HG02759 (cell line): ENCODE data around the gene CALR.
"Not testable (repeated sequence)": the region's sequence is repeated elsewhere in the genome, so short reads cannot be mapped to it uniquely, and the experiment has no call there.

Source experiments
- ATAC-seq: cut with Tn5 transposase; IDR thresholded peaks from one replicate; pipeline ENCODE4 v1.9.1; 2021; ENCODE audit warnings: mild to moderate bottlenecking, moderate library complexity; ENCODE audit not compliant: unreplicated experiment

CALR gene

DNA sequence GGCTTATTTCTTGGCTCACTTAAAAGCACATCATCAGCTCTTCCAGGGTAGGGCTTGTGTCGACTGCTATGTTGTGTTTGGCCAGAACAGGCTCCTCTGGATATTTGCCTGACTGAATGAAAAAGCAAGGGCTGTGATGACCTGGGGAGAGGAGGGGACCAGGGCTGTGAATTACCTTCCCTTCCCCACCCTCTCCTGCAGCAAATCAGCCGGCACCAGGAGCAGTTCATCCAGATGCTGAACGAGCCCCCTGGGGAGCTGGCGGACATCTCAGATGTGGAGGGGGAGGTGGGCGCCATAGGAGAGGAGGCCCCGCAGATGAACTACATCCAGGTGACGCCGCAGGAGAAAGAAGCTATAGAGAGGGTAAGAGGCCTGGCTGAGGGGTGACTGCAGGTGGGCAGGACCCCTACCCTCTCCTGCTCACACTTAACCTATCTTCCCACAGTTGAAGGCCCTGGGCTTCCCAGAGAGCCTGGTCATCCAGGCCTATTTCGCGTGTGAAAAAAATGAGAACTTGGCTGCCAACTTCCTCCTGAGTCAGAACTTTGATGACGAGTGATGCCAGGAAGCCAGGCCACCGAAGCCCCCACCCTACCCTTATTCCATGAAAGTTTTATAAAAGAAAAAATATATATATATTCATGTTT is 14.2 kb downstream of the CALR start:
- no peak for ATAC-seq

DNA sequence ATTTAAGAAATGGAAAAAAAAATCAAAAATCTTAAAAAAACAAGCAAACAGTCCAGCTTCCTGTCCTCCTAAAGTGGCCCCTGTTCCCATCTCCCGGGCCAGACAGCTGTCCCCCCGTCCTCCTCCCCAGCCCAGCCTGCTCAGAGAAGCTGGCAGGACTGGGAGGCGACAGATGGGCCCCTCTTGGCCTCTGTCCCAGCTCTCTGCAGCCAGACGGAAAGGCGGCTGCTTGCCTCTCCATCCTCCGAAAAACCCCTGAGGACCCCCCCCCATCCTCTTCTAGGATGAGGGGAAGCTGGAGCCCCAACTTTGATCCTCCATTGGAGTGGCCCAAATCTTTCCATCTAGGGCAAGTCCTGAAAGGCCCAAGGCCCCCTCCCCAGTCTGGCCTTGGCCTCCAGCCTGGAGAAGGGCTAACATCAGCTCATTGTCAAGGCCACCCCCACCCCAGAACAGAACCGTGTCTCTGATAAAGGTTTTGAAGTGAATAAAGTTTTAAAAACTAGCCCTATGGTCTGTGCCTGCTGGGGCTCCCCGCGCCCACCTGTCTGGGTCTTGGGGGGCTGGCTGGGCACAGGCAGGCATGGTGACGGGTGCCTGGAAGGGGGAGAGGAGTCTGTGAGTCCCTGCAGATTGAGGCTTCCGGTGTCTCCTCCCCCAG is 14.9 kb downstream of the CALR start:
- no peak for ATAC-seq

DNA sequence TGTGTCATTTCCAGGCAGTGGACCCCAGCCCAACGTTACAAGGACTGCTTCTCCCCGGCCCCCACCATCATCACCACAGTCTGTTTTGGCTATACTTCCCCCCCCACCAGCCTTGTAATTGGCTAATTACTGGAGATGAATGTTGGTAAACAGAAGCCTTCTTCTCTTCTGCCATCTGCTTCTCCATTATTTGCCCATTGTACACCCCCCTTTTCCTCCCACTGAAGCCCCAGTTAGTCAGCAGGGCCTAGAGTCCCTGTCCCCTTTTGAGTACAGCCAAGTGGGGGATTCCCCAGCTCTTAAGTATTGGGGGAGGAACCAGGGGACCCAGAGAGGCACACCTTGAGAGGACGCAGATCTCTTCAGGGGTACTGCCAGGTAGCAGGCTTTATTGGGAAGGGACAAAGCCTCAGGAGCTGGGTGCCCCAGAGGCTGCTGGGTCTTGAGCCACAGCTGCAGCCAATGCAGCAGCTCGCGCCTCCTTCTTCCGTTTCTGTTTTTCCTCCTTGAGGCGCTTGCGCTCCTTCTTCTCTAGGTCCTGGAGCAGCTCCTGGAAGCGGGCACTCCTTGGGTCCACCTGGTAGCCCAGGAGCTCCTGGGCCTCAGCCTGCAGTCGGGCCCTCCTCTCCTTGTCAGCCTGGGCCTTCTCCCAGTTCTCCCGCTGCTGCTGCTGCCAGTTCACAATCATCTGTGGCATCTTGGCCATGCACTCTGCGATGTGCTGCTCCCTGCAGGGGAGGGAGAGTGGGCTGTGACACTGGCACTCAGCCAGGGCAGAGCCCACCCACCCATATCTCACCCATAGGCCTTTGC is 15.6 kb downstream of the CALR start:
- no peak for ATAC-seq

DNA sequence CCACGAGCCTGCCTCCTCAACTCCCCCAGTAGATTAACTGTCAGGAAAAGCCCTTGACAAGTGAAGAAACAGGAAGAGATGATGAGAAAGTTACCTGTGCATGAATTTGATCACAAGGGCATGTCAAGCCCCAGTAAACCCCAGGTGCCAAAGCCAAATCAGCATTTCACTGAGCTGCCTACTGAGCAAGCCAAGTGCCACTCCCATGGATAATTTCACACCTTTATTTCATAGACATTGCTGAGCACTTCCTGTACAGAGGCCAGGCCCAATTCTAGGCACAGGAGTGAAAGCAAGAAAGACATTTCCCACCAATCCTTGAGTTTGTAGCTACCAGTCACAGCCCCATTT is 16.2 kb downstream of the CALR start:
- ATAC-seq: no peak

DNA sequence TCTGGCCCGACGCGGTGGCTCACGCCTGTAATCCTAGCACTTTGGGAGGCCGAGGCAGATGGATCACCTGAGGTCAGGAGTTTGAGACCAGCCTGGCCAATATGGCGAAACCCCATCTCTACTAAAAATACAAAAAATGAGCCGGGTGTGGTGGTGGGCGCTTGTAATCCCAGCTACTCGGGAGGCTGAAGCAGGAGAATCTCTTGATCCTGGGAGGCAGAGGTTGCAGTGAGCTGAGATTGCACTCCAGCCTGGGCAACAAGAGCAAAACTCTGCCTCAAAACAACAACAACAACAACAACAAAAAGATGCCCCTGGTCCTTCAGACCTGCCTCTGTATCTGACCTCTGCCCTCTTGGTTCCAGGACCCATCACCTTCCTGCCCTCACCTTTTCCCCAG is 17.2 kb downstream of the CALR start:
- not testable (repeated sequence) for ATAC-seq

DNA sequence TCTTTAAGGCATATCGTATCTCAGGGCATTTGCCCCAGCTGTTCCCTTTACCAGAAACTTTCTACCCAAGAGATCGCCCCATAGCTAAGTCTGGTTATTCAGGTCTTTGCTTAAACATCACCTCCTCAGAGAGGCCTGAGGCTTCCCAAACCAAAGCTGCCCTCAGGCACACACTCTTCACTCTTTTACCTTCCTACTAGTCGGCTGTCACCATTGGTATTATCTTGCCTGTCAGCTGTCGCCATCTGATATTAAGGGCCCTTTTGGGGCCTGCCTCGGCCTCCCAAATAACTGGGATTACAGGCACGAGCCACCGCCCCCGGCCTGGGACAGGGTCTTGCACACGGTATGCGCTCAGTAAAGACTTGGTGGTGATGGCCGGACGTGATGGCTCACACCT is 17.6 kb downstream of the CALR start:
- no peak for ATAC-seq

DNA sequence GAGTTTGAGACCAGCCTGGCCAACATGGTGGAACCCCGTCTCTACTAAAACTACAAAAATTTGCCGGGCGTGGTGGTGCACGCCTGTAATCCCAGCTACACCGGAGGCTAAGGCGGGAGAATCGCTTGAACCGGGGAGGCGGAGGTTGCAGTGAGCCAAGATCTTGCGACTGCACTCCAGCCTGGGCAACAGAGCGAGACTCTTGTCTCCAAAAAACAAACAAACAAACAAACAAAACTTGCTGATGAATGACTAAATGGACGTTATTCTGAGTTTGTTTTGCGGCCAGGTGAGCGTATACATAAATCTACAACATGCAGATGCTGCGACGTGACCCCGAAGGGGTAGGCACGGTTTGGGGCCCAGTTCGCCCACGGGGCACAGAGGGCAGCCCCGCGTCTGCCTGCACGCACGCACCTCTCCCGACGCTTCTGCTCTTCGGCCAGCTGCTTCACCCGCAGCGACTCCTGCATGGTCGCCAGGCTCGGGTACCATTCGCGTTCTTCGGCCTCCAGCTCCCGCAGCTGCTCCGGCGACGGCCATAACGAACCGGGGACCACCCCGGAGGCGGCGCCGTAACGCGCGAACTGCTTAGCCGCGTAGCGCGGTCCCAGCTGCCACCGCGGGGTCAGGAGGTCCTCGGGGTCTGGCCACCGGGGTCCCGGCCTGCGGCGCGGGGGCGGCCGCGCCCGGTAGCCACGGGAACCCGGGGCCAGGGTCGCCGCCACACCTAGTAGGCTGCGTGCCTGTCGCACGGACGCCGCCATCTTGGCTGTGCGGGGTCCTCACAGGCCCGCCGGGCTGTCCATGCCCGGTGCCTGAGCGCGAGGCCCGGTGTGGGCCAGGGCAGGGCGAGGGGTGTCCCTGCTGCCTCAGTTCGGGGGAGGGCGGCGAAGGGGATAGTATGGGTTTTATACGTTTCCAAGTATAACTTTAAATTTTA is 18.3 kb downstream of the CALR start, which contains the start of gene GADD45GIP1:
TSS of gene GADD45GIP1 (minus strand) at position 778 of the 943 bp plus-strand sequence. CDS start at position 767, 11 bp downstream.
- ATAC-seq: peak; percentile 77

DNA sequence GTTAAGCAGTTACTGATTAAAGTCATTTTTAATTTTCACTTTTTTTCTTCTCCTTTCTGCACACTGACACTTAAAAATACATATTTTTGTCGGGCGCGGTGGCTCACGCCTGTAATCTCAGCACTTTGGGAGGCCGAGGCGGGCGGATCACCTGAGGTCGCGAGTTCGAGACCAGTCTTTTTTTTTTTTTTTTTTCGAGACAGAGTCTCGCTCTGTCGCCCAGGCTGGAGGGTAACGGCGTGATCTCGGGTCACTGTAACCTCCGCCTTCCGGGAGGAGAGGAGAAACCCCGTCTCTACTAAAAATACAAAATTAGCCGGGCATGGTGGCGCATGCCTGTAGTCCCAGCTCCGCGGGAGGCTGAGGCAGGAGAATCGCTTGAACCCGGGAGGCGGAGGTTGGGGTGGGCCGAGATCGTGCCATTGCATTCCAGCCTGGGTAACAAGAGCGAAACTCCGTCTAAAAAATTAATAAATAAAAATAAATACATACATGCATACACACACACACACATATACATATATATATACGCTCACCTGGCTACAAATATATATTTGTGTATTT is 19.1 kb downstream of the CALR start:
- ATAC-seq: not testable (repeated sequence)

DNA sequence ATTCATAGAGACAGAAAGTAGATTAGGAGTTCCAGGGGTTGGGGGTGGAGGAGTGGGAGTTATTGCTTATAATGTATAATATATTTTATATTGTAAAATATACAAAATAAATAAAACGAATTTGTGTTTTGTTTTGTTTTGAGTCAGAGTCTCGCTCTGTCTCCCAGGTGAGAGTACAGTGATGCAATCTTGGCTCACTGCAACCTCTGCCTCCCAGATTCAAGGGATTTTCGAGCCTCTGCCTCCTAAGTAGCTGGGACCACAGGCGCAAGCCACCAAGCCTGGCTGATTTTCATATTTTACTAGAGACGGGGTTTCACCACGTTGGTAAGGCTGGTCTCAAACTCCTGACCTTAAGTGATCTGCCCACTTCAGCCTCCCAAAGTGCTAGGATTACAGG is 21.1 kb downstream of the CALR start:
- no peak for ATAC-seq

DNA sequence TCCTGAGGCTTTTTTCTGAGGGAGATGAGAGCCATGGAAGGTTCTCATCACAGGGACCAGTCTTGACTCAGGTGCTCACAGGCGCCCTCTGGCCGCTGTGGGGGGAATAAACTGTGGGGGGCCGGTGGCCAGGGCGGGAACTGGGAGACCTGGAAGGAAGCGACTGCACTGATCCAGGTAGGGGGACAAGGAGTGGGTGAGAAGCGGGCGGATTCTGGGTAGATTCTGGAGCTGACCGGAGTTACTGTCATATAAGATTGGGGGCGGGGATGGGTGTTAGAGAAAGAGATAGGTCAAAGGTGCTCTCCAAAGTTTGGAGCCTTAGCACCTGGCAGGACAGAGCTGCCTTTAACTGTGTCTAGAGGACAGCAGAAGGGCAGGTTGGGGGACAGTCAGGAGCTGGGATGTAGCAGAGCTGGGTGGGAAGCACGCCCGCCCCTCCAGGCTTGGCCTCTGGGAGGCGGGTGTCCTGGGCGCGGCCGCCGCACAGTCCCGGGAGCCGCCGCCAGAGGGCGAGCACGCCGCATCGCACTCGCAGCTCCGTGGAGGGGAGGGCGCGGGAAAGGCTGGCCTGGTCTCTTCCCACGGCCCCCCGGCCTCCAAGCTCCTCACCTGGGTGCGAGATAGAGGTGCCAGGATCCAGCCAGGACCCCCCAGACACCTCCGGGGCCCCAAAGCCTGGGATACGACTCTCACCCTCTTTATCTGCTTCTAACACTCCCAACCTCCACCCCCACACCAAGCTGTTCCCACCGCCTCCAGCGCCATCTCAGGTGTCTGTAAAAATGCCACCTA is 26.8 kb downstream of the CALR start:
- ATAC-seq: peak; percentile 81

DNA sequence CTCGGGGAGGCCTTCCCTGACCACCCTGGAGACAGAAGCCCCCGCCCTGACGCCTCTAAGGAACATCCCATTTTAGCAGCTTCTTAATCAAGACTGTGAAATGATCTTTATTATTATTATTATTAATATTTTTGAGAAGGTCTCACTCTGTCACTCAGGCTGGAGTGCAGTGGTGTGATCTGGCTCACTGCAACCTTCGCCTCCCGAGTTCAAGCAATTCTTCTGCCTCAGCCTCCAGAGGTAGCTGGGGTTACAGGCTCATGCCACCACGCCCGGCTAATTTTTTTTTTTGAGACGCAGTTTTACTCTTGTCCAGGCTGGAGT is 27.4 kb downstream of the CALR start:
- ATAC-seq: no peak

DNA sequence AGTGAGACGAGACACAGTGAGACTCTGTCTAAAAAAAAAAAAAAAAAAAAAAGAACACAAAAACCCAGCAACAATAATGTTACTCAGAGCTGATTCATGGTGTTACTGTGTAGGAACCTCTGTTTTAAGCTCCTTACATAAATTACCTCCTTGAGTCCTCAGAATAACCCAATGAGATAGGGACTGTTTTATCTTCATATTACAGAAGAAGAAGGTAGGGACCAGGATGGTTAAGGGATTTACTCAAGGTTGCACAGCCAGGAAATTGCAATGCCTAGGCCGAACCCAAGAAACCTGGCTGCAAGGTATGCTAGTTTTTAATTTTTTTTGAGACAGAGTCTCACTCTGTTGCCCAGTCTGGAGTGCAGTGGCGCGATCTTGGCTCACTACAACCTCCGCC is 29.5 kb downstream of the CALR start:
- no peak for ATAC-seq

DNA sequence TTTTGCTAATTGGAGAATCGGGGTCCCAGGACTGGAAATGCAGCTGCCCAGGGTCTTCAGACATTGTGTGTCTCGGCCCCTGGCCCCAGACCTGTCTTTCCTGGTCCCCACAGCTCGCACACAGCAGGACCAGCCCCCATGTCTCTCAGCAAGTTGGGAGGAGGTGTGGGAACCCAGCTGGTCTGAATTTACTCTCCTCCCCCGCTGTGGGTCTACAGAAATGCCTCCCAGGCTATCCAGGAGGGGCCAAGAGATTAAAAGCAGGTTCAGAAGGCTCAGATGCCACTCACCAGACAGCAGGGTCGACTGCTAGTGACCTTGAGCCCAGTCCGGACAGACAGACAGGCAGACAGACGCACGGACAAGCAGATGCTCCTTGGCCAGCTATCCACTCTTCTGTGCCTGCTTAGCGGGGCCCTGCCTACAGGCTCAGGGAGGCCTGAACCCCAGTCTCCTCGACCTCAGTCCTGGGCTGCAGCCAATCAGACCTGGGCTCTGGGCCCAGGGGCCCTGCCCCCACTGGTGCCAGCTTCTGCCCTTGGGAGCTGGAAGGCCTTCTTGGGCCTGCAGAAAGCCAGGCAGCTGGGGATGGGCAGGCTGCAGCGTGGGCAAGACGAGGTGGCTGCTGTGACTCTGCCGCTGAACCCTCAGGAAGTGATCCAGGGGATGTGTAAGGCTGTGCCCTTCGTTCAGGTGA is 31.0 kb downstream of the CALR start, which contains the start of gene DAND5:
TSS of gene DAND5 (plus strand) at position 285 of the 697 bp plus-strand sequence. CDS start at position 370, 85 bp downstream.
- ATAC-seq: no peak

DNA sequence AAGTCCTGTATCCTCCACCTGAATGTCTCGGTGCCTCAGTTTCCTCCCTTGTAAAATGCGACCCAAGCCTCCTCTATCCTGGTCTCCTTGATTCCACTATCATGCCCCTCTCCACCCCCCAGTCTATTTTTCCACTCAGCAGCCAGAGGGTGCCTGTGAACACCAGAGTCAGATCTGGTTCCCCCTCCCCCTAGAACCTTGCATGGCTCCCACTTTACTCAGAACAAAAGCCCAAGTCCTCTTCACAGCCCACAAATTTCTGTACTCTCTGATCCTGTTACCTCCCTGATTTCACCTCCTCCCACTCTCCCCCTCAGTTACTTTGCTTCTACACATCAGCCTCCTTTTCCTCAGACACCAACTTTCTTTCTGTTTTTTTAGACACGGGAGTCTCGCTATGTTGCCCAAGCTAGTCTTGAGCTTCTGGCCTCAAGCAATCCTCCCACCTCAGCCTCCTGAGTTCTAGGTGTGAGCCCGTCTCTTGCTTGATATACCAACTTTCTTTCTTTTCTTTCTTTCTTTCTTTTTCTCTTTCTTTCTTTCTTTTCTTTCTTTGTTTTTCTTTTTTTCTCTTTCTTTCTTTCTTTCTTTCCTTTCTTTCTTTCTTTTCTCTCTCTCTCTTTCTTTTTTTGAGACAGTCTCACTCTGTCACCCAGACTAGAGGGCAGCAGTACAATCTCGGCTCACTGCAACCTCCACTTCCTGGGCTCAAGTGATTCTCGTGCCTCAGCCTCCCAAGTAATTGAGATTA is 31.8 kb downstream of the CALR start:
- ATAC-seq: no peak

DNA sequence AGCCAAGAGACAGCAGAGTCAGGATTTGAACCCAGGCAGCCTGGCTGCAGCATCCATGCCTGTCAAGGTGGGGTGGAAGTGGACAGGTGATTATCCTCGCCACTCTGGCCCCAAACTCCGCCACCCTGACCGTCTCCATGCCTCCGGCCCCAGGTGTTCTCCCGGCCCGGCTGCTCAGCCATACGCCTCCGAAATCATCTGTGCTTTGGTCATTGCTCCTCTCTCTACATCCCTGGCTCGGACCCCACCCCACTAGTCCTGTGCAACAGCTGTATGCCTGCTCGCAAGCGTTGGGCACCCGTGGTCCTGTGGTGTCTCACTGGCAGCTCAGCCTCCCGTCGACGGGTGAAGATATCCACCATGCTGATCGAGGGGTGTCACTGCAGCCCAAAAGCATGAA is 34.8 kb downstream of the CALR start:
- ATAC-seq: no peak

DNA sequence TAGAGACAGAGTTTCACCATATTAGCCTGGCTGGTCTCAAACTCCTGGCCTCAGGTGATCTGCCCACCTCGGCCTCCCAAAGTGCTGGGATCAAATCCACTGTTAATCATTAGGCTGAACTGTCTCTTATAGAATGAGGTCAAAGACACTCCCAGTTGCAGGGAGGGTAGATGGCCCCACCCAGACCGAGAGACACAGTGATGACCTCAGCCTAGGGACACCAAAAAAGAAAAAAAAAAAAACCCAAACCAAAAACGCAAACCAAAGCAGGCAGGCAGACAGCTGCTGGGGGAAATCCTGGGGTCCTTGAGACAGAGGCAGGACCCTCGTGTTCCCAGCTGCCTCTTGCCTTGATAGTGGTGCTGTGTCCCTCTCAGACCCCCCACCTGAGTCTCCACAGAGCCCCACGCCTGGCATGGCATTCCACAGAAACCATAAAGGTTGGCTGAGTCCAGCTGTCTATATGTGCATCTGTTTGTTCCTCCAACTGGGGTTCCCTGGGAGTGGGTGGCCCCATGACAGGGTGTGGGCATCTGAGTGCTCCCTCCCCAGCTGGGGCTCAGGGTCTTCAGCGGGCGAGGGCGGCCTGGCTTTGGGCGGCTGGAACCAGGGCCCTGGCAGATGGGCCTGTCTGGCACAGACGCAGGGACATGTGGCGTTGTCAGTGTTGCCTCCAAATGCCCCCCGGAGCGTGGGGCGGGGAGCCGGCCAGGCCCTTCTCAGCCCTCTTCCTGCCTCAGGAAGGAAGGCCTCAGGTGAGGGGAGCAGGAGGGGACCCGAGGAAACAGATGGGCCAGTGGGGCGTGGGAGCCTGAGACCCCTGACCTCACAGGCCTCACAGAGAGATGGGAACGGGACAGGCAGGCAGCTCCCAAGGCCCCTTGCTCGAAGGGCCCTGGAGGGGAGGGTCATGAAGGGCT is 36.2 kb downstream of the CALR start:
- ATAC-seq: no peak

DNA sequence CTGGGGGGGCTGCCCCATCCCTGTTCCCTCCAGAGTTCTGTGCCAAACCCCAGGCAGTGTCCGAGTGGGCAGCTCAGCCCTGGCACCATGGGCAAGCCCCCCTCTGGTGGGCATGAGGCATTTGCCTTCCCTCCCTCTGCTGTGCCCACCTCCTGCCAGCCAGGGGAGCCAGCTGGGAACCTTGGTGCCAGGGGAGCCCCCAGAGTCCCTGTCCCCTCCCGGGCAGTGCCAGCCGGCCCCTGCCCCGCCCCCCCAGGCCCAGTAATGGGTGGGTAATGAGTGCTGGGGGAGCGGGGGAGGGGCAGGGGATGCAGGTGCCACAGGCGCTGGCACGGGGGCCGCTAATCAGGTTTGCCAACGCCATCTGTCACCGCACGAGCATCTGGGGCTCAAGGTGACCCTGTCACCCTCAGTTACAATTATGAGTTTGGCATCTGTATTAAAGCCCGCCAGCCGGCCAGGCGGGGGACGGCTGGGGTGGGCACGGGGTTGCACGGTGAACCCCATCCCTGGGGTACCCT is 36.9 kb downstream of the CALR start:
- ATAC-seq: no peak
